ENCODE results near the gene CARD16.
"Not testable (repeated sequence)": the region's sequence is repeated elsewhere in the genome, so short reads cannot be mapped to it uniquely, and the experiment has no call there.

DNA sequence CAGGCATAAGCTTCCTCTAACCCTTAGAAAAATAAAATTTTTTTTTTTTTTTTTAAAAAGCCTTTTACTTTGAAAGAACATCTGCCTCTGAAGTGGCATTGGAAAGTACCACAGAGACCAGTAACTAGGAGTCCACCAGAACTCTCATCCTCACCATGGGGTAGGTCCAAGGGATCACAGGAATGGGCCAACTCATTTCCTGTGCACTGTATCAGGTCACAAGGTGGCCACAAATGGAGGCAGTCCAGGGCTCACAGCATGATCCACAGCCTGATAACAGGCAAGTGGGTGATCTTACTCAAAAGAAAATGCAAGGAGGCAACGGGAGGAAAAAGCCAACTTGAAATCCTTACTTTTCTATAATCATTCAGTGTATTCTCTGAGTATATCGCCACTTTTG, 24.6 kb upstream of the CARD16 start:
- TF ChIP-seq POLR2A (IDR thresholded peaks at IDR 0.05; ENCODE audit: low read length); GATA1 (IDR thresholded peaks at IDR 0.05; ENCODE audit: low read depth, low read length): not testable (repeated sequence)

Measured in erythroblast (primary cell).